GM19468 (cell line): Measurements from ENCODE around the gene EIPR1.
"Not testable (repeated sequence)": the region's sequence is repeated elsewhere in the genome, so short reads cannot be mapped to it uniquely, and the experiment has no call there.

Source experiments
- ATAC-seq: cut with Tn5 transposase; IDR thresholded peaks from one replicate; pipeline ENCODE4 v1.9.1; 2021; ENCODE audit warnings: mild to moderate bottlenecking, moderate library complexity, moderate number of reproducible peaks; ENCODE audit not compliant: unreplicated experiment; ENCODE audit errors: extremely low read depth

Gene EIPR1

GRCh38 chr2:3291750-3292149 lies 85.9 kb downstream of the EIPR1 start:
- ATAC-seq: no peak

GRCh38 chr2:3291113-3291512 lies 86.5 kb downstream of the EIPR1 start:
- ATAC-seq: no peak

- ATAC-seq: no peak
Observed at GRCh38 chr2:3290655-3291054, 87.0 kb downstream of the EIPR1 start.

- ATAC-seq: no peak
Observed at GRCh38 chr2:3289971-3290370, 87.6 kb downstream of the EIPR1 start.

GRCh38 chr2:3289526-3289925 lies 88.1 kb downstream of the EIPR1 start:
- ATAC-seq: no peak

- ATAC-seq: no peak
Observed at GRCh38 chr2:3289171-3289515, 88.5 kb downstream of the EIPR1 start.

- no peak for ATAC-seq
Observed at GRCh38 chr2:3288470-3289170, 89.0 kb downstream of the EIPR1 start.

- ATAC-seq: no peak
Observed at GRCh38 chr2:3287896-3288295, 89.7 kb downstream of the EIPR1 start.

GRCh38 chr2:3286646-3287036 lies 91.0 kb downstream of the EIPR1 start:
- not testable (repeated sequence) for ATAC-seq

- no peak for ATAC-seq
Observed at GRCh38 chr2:3285901-3286645, 91.5 kb downstream of the EIPR1 start.

GRCh38 chr2:3284657-3285630 lies 92.7 kb downstream of the EIPR1 start:
- ATAC-seq: no peak

- not testable (repeated sequence) for ATAC-seq
Observed at GRCh38 chr2:3283876-3284656, 93.6 kb downstream of the EIPR1 start.

GRCh38 chr2:3283206-3283605 lies 94.4 kb downstream of the EIPR1 start:
- ATAC-seq: no peak

- no peak for ATAC-seq
Observed at GRCh38 chr2:3282056-3282998, 95.3 kb downstream of the EIPR1 start.

- no peak for ATAC-seq
Observed at GRCh38 chr2:3280683-3281520, 96.7 kb downstream of the EIPR1 start.

GRCh38 chr2:3280197-3280596 lies 97.4 kb downstream of the EIPR1 start:
- no peak for ATAC-seq

- ATAC-seq: no peak
Observed at GRCh38 chr2:3279236-3279960, 98.2 kb downstream of the EIPR1 start.
